ENCODE measurements around the gene CASP10.
A peak's percentile ranks its signal among the peaks of the same experiment; 100 is the strongest.
"Not testable (repeated sequence)": the region's sequence is repeated elsewhere in the genome, so short reads cannot be mapped to it uniquely, and the experiment has no call there.

CASP10 gene, protein sequence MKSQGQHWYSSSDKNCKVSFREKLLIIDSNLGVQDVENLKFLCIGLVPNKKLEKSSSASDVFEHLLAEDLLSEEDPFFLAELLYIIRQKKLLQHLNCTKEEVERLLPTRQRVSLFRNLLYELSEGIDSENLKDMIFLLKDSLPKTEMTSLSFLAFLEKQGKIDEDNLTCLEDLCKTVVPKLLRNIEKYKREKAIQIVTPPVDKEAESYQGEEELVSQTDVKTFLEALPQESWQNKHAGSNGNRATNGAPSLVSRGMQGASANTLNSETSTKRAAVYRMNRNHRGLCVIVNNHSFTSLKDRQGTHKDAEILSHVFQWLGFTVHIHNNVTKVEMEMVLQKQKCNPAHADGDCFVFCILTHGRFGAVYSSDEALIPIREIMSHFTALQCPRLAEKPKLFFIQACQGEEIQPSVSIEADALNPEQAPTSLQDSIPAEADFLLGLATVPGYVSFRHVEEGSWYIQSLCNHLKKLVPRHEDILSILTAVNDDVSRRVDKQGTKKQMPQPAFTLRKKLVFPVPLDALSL

DNA sequence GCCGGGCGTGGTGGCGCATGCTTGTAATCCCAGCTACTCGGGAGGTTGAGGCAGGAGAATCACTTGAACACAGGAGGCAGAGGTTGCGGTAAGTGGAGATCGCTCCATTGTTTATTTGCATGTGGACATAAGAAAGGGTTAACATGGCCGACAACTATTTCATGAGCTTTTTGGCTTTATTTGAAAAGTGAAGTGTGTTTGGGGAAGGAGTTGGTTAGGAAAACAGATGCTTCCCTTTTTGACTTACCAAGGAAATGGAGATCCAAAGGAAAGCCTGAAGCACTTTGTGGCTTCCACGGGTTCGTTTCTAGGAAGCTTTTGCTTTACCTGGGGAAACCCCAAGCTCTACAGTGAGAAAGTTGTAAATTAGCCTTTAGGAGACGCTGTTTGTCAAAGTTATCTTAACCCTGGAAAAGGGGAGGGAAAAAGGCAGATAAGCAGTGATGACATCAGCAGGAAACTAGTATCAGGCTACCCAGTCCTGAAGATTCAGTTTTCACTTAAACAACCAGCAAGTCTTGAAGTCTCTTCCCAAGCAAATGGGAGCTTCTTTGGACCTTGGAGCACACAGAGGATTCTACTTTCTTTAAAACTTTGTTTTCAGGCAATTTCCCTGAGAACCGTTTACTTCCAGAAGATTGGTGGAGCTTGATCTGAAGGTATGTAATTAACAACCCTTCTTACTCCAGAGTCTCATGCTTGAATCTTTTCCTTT is at the start of gene CASP10:
Gene CASP10 (plus strand): TSS at position 492 of the 715 bp plus-strand sequence. CDS start 2,637 bp downstream, outside the sequence.
- peak; percentile 24 to 31 for DNase-seq

DNA sequence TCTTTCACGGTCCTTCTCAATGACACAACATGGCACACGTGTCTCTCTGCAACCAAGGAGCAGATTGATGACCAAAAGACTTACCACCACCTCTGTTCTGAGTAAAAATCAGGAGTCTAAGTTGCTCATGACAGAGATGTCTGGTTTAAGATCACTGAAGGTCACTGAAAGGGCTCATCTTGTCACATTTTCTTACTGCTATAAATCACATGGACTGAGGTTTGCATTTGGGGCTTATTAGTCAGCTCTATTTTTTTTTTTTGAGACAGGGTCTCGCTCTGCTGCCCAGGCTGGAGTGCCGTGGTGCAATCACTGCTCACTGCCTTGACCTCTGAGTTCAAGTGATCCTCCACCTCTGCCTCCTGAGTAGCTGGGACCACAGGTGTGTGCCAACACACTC is 47.6 kb upstream of the CASP10 start:
- DNase-seq = no peak

DNA sequence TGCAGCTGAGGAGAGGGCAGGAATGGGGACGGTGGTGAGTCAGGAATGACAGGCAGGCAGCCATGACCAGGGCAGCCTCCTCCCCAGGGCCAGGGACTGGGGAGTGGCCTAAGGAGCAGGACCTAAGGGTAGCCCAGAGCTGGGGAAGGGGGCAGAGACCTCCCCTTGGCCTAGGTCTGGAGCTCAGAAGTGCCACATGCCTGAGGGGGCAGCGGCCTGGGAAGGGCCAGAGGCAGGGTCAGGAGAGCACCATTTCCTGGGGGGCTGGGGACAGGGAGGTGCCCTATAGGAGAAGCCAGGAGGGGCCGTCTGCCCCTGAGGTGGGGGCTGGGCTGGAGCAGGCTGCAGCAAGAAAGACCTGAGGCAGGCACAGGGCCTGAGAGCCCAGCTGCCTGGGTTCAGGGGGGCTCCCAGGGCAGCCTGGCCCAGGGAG is 46.0 kb upstream of the CASP10 start:
- DNase-seq = no peak

DNA sequence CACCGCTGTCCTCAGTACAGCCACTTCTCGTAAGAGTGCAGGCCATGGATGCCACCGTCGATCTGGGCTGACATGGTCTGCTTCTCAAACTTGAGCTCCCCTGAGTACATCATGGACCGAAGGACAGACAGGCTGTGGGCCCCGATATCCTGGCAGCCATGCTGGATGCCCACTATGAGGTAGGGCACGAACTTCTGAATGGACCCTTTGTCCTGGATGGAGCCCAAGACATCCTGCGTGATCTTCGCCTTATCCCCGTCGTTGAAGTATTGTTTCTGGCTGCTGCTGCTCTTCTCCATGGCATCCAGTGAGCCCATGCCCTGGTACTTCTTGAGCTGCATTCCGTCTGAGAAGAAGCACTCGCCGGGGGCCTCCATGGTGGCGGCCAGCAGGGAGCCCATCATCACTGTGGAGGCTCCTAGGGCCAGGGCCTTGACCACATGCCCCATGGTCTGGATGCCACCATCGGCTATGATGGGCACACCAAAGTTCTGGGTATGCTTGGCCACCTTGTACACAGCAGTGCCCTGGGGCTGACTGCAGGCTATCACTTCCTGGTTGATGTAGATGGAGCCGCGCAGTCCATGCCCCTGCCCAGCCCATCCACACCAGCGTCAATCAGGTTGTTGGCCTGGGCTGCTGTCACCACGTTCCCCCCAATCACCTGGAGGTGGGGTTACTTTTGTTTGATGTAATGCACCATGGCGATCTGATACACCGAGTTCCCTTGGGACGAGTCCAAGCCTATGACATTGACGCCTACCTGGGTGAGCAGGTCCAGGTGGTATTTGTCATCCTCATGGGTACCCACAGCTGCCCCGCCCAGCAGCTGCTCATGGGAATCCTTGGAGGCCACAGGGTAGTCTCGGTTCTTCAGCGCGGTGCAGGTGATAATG is 45.2 kb upstream of the CASP10 start:
- no peak for DNase-seq

DNA sequence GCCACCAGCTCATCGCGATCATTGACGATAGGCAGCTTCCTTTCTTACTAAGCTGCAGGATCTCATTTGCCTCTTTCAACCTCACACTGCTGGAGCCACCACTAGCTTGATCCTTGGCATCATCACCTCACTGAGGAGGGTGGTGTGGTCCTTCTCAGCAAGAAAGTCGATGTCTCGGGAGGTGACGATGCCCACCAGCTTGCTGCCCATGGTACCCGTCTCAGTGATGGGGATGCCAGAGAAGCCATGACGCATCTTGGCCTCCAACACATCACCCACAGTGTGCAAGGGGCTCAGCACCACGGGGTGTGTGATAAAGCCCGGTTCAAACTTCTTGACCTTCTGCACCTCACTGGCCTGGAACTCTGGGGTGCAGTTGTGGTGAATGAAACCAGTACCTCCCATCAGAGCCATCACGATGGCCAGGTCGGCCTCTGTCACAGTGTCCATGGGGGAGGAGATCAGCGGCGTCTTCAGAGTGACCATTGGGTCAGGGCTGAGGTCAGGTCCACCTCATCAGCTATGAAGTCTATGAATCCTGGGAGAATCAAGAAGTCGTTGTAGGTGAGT is 44.5 kb upstream of the CASP10 start:
- DNase-seq = no peak

DNA sequence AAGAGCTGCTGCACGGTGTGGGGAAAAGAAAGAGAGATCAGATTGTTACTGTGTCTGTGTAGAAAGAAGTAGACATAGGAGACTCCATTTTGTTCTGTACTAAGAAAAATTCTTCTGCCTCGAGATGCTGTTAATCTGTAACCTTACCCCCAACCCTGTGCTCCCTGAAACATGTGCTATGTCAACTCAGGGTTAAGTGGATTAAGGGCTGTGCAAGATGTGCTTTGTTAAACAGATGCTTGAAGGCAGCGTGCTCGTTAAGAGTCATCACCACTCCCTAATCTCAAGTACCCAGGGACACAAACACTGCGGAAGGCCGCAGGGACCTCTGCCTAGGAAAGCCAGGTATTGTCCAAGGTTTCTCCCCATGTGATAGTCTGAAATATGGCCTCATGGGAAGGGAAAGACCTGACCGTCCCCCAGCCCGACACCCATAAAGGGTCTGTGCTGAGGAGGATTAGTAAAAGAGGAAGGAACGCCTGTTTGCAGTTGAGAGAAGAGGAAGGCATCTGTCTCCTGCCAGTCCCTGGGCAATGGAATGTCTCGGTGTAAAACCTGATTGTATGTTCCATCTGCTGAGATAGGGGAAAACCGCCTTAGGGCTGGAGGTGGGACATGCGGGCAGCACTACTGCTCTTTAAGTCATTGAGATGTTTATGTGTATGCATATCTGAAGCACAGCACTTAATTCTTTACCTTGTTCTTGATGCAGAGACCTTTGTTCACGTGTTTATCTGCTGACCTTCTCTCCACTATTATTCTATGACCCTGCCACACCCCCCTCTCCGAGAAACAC is 43.8 kb upstream of the CASP10 start:
- not testable (repeated sequence) for DNase-seq

DNA sequence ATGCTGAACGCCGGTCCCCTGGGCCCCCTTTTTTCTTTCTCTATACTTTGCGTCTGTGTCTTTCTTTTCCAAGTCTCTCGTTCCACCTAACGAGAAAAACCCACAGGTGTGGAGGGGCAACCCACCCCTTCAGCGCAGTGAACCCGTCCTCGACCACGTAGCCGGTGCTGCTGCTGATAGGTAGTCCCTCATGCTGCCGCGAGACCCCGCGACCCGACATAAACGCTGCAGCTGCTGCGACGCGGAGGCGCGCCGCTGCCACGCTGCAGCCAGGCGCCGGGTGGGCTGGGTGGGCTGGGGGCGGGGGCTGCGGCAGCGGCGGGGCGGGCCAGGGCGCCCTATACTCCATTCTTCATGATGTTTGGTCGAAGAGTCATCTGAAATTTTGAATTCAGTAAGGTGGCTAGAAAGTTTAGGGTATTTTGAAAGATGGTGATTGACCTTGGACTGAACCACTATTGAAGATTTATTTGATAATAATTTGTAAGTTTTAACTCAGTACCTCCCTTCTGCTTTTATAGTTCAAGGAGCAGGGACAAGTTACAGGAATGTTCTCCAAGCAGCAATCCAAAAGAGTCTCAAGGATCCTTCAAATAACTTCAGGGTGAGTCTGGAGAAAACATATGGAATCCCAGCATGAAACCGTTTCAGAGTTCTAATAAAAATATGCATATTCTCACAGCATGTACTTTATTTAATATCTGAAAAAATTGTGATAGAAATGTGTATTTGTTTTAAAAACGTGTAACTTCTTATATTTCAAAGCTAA is 42.9 kb upstream of the CASP10 start:
- DNase-seq = no peak

DNA sequence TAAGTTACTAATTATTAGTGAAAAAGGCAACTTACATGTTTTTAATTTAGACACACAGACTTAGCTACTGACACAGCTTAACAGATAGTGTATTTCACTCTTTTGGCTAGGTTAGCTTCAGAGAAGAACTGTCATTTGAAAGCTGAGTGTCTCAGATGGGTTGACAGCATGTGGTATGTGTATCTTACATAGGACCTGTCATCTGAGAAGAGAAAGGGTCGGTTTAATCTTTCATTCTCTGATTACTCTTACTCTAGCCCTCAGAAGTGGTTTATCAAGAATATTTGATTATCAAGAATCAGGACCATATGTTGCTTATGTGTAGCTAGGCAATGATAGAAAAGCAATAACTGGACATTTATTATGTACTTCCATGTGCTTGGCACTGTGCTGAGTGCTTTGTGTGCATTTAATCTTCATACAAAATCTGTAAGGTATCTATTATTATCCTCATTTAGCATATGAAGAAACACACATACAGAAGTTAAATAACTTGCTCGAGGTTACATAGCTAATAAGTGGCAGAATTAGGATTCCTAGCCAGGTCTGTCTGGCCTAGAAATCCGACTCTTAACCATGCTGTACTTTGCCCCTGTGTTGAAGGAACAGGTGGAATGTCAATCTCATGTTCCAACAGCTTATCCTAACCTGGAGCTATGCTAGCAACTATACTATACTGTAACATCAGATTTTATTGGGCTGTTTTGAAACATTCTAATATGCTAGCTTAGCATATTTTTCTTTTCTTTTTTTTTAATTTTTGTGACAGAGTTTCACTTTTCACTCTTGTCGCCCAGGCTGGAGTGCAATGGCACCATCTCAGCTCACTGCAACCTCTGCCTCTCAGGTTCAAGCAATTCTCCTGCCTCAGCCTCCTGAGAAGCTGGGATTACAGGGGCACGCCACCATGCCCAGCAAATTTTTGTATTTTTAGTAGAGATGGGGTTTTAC is 38.6 kb upstream of the CASP10 start:
- DNase-seq = no peak

DNA sequence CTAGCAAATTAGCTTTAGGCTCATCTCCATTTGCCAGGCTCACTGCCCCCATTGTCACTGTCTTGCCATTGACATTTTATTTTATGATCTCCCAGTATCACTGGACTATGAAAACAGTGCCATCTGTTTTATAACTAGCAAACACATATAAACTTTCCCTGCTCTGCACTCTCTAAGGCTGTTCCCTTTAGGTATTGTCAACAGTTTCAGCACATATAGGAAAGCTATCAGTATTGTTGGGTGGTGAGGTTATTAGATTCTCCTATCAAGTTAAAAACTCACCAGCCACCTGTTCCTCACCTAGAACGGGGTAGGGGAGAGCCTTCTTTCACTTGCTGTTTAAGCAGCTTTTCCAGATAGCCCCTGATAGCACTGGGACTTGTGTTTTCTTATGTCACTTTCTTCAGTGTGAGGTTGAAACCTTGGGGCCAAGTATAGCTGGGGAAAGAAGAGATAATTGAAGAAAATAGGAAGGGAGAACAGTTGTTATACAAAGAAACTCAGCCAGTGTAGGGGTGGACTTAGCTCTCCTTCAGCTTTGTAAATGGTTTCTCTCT is 34.4 kb upstream of the CASP10 start:
- DNase-seq = no peak

DNA sequence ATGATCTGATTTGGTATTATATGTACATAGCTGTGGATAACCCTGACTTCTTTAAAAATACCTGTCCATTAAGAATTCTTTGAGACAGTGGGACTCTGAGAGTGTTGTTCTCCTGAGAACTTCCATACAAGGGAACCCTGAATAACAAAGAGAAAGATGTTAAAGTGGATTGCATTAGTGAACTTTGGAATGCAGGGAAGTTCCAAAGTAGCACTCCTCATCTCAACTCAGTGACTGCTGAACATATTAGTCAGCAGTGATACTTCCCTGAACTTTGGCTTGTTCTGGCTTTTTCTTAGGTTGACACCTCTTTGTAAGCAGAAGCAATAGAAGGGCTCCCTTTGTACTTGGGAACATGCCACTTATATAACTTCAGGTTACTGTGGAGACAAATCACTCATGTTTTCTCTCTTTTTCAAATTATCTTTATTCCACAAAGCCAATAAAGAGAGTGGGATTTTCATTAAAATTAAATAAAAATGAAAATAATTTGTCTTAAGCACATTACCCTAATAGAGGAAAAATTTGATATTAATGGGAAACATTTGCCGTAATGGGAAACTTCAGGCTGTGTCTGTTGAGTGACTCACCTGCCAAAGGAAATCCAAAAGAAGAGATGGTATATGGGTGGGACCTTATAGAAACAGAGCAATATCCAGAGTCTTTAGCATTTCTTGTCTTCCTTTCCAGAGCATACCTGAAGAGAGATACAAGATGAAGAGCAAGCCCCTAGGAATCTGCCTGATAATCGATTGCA is 33.7 kb upstream of the CASP10 start:
- DNase-seq = no peak

DNA sequence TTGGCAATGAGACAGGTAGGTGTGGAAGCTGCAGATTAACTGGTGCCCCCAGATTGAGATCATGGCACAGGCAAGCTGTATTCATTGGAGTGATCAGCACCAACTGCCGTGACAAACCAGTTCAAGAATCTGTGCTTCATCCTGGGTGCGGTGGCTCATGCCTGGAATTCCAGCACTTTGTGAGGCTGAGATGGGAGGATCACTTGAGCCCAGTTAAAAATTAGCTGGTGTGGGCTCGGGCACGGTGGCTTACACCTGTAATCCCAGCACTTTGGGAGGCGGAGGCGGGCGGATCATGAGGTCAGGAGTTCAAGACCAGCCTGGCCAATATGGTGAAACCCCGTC is 33.1 kb upstream of the CASP10 start:
- DNase-seq = not testable (repeated sequence)

DNA sequence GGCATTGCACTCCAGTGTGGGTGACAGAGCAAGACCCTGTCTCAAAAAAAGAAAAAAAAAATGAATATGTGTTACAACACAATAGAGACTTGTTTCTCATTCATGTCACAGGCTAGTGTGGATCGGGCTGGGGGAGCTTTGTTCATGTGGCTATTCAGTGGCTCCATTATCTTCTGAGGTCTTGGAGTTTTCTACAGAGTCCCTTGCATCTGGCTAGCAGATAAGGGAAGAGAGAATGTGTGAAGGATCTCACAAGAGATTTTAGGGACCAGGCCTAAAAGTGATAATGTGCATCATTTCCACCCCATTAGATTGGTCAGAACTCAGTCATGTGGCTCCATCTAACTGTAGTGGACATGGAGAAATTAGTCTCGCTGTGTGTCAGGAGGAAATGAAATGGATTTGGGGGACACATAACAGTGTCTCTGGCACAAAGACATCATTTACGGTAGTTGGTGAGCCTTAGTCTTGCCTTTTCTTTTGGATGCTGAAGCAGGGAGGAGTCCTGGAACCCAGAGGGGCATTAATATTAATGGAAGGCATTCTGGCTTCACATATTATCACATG is 32.4 kb upstream of the CASP10 start:
- DNase-seq = no peak

DNA sequence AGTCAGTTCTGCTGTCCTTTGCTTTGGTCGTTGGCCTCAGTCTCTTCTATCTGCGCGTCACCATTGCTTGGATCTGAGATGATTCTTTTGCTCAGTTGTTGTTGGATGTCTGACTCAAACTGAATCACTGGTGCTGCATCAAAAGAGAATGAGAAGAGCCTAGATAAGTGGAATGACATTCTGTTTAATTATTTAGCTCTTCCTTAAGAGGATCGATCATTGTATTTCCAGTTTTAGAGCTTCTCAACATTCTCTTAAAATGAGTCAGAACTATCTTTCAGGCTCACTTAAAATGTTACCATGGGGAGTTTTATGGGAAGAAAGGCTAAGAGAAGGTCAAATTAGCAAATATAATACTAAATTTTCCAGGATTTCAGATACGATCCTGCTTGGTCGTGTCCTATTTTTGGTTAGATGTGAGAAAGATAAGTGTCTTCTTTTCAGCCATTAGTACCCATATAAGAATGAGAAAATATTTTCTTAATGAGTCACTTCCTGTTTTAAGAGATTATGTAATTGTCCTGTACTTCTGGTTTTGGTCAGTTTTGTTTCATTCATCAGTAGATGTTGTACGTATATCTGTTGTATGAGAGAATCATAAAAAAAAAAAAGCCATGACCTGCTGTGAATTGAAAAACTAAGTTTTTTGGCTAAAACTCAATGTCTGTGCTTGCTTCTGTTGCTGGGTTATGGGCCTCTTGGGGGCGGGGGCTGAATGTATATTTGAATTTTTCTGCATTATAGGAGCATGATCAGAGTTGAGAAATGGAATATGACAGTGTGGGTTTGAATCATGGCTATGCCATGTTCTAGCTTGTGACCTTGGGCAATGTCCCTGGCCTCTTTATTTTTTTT is 31.6 kb upstream of the CASP10 start:
- DNase-seq = no peak

DNA sequence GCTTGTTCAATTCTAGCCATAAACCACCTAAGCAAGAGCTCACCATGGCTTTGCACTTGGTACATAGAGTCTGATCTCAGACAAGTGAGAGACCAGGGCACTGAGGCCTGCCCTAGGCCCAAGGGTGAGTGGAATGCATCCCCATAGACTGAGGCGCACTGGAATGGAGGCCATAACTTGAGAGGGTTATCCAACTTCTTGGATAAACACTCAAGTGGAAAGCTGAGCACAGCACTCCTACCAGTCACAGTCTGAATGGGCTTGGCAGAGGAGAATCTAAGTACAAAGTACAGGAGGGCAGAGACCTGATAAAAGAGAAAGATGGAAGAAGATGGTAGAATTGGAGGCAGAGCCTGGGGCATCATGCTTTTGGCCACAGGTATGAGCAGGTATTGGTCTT is 30.4 kb upstream of the CASP10 start:
- no peak for DNase-seq

DNA sequence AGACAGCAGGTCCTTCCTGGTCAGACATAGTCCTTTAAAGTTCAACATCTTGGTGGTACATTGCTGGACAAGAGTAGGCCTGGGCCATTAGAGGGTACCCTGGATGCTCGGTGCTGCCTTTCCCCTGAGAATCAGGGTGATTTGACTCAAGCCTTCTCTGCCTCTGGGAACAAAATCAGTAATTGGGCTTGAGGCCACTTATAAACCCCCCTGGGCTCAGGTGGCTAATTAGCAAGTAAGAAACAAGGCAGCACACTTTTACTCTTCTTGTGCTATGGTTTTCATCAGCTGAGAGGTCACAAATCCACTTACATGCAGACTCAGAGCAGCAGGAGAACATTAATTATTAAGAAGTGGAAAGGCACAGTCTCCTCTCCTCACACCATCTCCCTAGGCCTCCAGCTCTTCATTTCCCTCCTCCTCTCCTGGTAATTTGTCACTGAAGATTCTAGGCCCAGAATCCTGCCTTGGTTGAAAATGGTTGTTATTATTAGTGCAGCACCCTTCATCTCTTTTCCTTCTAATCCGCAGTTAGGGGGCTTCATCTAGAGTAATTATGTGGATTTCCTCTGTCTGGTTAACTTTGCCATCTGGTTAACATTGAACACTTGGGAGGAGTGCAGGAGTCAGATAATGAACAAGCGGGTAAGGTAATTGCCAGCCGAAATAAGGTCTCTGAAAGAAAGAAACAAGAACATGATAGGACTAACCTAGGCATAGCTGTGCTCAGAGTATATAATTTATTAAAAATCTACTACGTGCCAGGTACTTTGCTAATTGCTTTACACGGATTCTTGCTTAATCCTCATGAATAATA is 29.7 kb upstream of the CASP10 start:
- DNase-seq = no peak

DNA sequence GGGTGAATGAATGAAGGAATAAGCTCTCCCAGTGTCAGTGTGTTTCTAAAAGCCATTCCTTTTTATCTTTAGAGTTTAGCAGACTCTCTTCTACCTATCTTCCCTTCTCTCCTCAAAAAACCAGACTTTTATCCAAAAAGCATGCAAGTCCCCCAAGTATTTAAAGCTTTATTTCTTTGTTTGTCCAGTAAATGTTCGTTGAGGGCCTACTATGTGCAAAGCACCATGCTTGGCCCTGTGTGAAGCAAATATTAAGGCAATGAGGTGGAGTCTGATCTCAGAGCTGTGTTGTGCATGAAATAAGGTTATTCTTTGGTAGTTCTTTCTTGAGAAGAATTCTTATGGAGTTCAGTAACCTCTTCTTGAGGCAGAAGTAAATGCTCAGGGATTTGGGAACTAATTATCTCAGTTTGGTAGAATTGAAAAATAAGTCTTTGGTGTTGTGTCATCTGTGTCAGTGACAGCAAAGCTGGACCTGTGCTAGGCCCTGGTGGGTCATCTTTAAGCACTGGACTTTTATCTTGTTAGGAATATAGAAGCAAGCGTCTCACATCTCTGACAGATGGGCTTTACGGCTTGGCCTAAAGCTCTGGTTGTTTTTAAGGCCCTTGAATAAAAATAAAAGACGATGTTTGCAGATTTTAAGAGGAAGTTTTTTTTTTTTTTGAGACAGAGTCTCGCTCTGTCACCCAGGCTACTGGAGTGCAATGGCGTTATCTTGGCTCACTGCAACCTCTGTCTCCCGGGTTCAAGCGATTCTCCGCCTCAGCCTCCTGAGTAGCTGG is 28.1 kb upstream of the CASP10 start:
- no peak for DNase-seq

All from activated CD4-positive, alpha-beta T cell treated with anti-CD3 and anti-CD28 coated beads for 4 hours (primary cell).